ENCODE data around the gene PARD3B.

PARD3B gene

DNA sequence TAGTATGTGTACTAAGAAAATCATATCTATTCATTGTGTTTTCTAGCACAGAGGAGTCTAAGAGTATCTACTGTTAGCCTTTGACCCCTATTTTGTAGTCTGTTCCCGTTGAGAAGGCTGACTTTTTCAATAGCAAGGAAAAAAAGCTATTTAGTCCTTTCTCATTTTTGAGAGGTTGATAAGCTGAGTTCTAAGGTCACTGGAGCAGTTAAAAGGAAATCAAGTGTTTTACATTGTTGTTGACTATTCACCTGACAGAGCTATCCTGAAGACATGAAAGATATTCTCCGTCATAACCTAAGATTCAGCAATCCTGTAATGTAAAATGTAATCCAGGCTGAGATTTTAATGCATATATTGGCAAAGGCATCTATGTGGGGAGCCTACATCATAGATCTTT is 856.7 kb downstream of the PARD3B start:
- Mint-ChIP-seq H3K9me3 (no peaks in the 10 kb centered on the region), H3K4me3 (no peak overlapping the region), H3K27me3 (no peaks in the 10 kb centered on the region), H3K4me1 (no peaks in the 10 kb centered on the region), H3K27ac (no peak overlapping the region)
- ATAC-seq (no peak), DNase-seq (no peak)

DNA sequence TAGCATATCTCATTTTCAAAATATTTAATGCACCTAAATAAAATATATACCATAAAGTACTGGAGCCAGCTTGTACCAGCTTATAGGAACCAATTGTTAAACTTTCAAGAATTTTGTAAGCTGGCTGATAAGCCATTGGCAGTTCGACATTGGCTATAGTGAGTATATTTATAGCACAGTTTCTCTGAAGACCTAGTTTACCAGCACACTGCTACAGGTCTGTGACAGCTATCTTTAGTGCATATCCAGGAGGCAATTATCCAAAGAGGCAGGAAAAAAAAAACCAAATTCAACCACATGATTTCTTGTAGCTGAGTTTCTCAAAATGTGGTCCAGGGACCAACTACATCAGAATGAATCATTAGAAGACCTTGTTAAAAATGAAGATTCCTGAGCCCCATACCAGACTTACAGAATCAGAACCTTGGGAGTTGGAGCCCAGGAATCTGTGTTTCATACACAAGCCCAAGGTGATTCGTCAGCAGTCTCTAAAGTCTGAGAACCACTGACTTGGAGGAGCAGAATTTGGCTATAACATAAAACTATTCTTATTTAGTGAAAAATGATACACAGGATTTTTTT is 858.1 kb downstream of the PARD3B start:
- Mint-ChIP-seq H3K4me3 (no peak overlapping the region), H3K27ac (no peak overlapping the region), H3K4me1 (no peaks in the 10 kb centered on the region), H3K27me3 (no peaks in the 10 kb centered on the region), H3K9me3 (no peaks in the 10 kb centered on the region)
- ATAC-seq = no peak
- no peak for DNase-seq

DNA sequence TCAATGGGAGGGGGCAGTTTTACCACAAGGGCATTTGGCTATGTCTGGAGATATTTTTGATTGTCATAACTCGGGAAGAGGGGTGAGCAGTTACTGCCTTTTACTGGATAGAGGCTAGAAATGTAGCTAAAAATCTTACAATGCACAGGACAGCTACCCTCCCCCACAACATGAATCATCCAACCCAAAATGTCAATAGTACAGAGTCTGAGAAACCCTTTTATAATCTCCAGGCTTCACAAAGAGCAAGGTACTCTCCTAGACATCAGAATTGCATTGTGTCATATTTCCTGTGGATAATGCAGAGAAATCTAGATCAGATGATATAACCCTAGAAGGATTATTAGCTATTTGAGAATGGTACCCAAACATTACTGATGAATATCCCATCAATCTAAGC is 859.9 kb downstream of the PARD3B start:
- Mint-ChIP-seq H3K27ac (no peak overlapping the region), H3K4me3 (no peak overlapping the region), H3K27me3 (no peaks in the 10 kb centered on the region), H3K4me1 (no peaks in the 10 kb centered on the region), H3K9me3 (no peaks in the 10 kb centered on the region)
- no peak for DNase-seq
- peak; percentile 50 for ATAC-seq

DNA sequence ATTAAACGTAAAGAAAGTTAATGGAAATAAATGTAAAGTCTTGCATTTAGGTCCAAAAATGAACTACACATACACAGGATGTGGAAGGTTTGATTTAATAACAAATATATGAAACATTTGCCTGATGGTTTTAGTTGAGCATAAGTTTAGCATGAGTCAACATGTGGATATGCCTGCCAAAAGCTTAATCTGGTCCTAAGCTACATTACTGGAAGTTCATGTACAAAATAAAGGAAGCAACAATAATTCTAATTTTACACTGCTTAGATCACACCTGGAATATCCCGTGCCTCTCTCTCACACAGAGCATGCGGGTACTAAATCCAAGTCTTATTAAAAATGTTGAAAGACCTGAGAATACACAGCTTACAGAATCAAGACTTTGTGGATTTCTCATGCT is 860.5 kb downstream of the PARD3B start:
- Mint-ChIP-seq H3K4me3 (no peak overlapping the region), H3K9me3 (no peaks in the 10 kb centered on the region), H3K4me1 (no peaks in the 10 kb centered on the region), H3K27me3 (no peaks in the 10 kb centered on the region), H3K27ac (no peak overlapping the region)
- ATAC-seq (no peak), DNase-seq (no peak)

DNA sequence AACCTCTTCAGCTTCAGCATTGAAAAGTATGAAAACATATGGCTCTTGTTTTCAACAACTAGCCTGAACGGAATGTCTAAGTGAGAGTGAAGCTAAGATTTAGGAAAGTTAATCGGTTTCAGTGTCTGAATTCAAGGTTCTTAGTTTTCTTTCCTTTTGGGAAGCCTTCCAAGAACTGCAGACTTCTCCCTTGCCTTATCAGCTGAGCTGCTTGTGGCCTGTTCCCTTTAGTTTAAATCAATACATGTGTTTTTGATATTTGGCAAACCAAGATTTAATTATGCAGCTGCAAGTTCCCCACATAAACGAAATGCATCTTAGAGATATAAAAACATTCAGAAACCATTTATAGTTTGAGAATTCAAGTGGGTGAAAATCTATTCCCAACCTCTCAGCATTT is 862.7 kb downstream of the PARD3B start:
- no peak for ATAC-seq

DNA sequence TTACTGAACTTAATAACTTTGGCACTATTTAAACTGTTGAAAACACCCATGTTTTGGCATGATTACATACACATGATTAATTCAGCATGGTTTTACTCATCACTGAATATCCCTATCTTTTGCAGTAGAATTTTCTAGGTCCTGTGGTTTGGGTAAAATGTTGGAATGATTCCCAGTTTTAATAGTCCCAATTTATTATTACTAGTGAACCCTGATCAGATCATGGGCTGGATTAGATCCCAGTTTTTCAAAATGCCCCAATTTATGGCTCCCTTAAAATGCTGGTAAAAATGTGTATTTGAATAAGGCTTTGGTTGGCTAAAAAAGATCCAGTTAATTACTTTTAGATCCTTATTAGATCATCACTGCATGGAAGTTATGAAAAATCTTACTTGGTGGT is 863.4 kb downstream of the PARD3B start:
- Mint-ChIP-seq H3K4me3 (no peak overlapping the region), H3K9me3 (no peaks in the 10 kb centered on the region), H3K4me1 (no peaks in the 10 kb centered on the region), H3K27ac (no peak overlapping the region), H3K27me3 (no peaks in the 10 kb centered on the region)
- DNase-seq (no peak), ATAC-seq (no peak)

More for the DNA sequence above, 862.7 kb downstream of the PARD3B start:
- H3K4me1 Mint-ChIP-seq = no peaks in the 10 kb centered on the region
- H3K4me3 Mint-ChIP-seq = no peak overlapping the region
- no peaks in the 10 kb centered on the region for H3K9me3 Mint-ChIP-seq
- no peaks in the 10 kb centered on the region for H3K27me3 Mint-ChIP-seq
- no peak for DNase-seq
- no peak overlapping the region for H3K27ac Mint-ChIP-seq

DNA sequence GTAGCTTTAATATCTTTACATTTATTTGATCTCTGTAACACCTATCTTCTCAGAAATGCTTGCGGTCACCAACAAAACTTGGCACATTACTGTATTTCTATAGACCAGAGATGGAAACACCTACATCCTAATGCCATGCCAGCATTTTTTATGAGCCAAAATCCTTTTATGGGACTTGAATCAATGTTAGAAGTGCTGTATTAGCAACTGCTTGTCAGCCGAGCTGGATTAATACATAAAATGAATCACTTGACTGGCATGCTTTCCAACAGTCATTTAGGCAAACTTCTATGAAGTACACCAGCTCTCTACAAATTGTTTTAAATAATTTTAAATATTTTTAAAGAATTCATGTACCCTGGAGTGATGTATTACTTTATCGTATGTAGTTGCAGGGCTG is 864.1 kb downstream of the PARD3B start:
- H3K27me3 Mint-ChIP-seq = no peaks in the 10 kb centered on the region
- DNase-seq (no peak), ATAC-seq (no peak)
- no peaks in the 10 kb centered on the region for H3K4me1 Mint-ChIP-seq
- H3K9me3 Mint-ChIP-seq = no peaks in the 10 kb centered on the region
- H3K4me3 Mint-ChIP-seq = no peak overlapping the region
- H3K27ac Mint-ChIP-seq = no peak overlapping the region

DNA sequence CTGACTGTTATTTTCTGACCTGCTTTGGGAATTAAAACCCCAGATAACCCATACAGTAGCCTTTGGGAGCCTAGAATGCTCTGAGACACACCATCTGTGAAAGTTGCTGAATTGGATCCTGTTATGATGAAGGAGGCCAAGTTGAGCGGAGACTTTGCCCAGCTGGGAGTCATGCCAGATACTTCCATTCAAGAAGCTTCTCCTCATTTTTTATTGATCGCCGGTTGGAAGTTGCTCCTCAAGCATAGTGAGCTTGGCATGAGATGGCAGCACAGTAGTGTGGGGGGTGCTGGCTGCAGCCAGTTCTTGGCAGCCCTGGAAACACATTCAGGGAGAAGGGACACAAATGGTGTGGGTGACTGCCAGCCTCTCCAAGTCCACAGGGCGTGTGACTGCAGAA is 866.3 kb downstream of the PARD3B start:
- Mint-ChIP-seq H3K27me3 (no peaks in the 10 kb centered on the region), H3K27ac (no peak overlapping the region), H3K4me3 (no peak overlapping the region), H3K4me1 (no peaks in the 10 kb centered on the region), H3K9me3 (no peaks in the 10 kb centered on the region)
- DNase-seq (no peak), ATAC-seq (no peak)

DNA sequence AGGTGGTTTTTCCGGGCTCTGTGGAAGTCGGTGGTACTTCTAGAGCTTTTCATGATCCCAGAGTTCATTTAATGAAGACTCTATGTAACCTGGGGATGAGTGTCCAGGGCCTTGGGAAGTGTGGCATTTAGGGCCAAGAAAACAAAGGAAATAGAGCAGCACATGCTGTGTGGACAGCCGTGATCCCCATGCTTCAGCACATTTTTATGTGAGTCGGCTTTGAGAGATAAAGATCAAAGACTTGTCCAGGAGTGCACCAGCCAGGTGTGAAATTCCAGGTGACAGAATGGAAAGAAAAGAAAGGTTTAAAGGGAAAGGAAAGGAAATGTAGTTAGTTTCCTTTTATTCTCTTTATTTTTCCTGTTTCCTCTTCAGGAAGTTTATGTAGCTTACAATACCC is 879.1 kb downstream of the PARD3B start:
- Mint-ChIP-seq H3K27ac (no peak overlapping the region), H3K4me3 (no peak overlapping the region), H3K9me3 (peaks cover 12 to 13% of the 10 kb centered on the region in 2 donors), H3K4me1 (no peaks in the 10 kb centered on the region), H3K27me3 (no peaks in the 10 kb centered on the region)
- no peak for ATAC-seq
- no peak for DNase-seq

DNA sequence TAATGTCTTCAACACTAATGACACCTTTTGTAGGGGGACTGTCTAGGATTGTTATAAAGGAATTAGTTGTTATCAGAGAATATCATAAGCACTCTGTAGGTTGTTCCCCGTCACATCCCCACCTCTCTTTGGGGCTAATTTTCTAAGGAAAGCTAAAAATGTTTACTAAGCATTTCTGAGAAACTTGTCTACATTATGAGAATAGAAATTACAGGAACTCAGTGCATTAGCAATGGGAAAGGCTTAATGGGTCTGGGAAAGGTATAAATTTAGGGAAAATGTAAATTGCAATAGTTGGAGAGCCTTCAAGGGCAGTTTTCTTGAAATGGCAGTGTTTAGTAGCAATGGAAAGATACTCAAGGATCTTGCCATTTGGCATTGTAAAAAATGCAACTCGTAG is 879.8 kb downstream of the PARD3B start:
- no peak for DNase-seq
- H3K4me1 Mint-ChIP-seq = no peaks in the 10 kb centered on the region
- no peak overlapping the region for H3K27ac Mint-ChIP-seq
- H3K4me3 Mint-ChIP-seq = no peak overlapping the region
- H3K9me3 Mint-ChIP-seq = peaks cover 12 to 13% of the 10 kb centered on the region in 2 donors
- no peak for ATAC-seq
- H3K27me3 Mint-ChIP-seq = no peaks in the 10 kb centered on the region

DNA sequence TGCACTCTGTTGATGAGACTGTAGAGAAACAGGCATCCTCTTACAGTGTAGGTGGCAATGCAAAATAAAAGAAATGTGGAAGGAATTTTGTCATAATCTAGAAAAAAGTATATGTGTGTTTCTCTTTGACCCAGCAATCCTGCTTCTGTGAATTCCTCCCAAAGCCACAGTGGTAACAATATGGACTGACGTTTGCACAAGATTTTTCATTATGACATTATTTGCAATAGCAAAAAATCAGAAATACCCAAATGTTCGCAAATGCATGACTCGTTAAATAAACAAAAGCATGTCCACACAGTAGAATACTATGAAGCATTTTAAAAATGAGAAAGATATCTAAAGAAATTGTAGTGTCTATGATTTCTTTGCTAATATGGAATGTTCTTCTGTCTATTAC is 881.8 kb downstream of the PARD3B start:
- Mint-ChIP-seq H3K4me3 (no peak overlapping the region), H3K27ac (no peak overlapping the region), H3K9me3 (peaks cover 6 to 10% of the 10 kb centered on the region in 2 donors), H3K27me3 (no peaks in the 10 kb centered on the region), H3K4me1 (no peaks in the 10 kb centered on the region)
- DNase-seq = no peak
- no peak for ATAC-seq

DNA sequence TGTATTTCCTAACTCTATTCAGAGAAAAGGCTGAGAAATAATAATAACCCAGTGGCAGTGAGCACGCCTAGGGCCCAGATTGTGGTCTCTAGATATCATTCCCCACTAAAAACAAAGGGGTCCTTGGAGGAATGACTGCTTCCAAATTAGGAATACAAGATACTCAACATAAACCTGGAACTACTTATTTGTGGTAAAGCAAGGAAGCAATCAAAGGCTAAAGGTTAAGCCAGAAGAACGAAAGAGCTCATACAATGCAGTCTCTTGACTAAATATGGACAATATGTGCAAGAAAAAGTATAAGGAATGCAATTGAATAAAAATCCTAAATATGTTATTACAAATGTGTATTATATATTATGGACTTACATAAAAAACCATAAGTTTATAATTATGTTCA is 883.5 kb downstream of the PARD3B start:
- H3K4me3 Mint-ChIP-seq = no peak overlapping the region
- DNase-seq (no peak), ATAC-seq (no peak)
- no peaks in the 10 kb centered on the region for H3K4me1 Mint-ChIP-seq
- H3K27me3 Mint-ChIP-seq = no peaks in the 10 kb centered on the region
- H3K9me3 Mint-ChIP-seq = peaks cover 5 to 7% of the 10 kb centered on the region in 2 donors
- no peak overlapping the region for H3K27ac Mint-ChIP-seq

DNA sequence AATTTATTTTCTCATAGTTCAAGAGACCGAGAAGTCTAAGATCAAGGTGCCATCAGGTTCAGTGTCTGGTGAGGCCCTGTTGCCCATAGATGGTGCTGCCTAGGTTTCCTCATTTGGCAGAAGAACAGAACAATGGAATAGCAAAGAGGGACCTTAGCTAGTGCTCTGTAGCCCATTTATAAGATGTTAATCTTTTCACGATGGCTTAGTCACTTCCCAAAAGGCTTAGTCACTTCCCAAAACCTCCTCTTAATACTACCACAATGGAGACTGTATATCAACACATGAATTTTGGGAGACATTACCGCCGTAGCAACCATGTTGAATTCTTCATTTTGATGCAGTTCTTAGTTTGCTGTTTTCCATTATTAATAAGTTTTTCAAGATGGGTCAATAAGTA is 890.7 kb downstream of the PARD3B start:
- Mint-ChIP-seq H3K4me1 (no peaks in the 10 kb centered on the region), H3K27ac (no peak overlapping the region), H3K4me3 (no peak overlapping the region), H3K9me3 (no peaks in the 10 kb centered on the region), H3K27me3 (no peaks in the 10 kb centered on the region)
- no peak for DNase-seq
- ATAC-seq = no peak

DNA sequence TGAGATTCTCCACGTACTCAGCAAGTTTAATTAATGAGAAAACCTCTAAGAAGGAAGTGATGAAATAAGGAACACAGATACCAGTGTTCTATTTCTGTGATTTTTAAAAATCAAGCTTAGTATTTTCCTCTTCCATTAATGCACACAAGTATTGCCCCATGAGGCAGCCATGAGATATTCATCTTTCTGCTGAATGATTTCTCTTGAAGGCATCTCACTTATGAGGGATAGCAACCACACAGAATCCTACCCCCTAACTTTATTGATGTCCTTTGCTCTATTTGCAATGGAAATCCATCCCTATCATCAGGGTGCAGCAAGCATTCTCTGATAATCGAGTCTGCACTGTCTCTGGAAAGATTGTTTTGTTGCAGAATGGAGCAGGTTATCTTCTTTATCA is 893.0 kb downstream of the PARD3B start:
- DNase-seq (no peak), ATAC-seq (no peak)
- no peaks in the 10 kb centered on the region for H3K4me1 Mint-ChIP-seq
- H3K9me3 Mint-ChIP-seq = peaks cover 0 to 5% of the 10 kb centered on the region in 2 donors
- no peak overlapping the region for H3K4me3 Mint-ChIP-seq
- H3K27ac Mint-ChIP-seq = no peak overlapping the region
- H3K27me3 Mint-ChIP-seq = no peaks in the 10 kb centered on the region

DNA sequence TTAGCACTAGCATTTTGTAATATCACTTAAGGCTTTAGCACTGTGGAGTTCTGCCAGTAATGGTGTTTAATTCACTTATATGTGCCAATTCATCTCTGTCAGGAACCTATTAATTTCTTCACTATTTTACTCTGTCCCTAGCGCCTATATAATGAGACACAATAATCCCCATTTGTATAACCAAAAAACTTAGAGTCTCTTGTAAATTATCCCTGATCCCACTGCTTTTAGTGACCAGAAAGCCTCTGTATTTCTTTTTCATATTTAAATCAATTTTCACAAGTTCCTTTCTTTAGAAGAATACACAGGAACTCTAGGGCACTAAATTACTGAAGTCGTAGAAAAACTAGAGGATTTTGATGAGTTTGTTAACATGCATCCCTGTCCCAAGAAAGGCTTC is 894.3 kb downstream of the PARD3B start:
- Mint-ChIP-seq H3K9me3 (peaks cover 0 to 5% of the 10 kb centered on the region in 2 donors), H3K4me1 (no peaks in the 10 kb centered on the region), H3K27me3 (no peaks in the 10 kb centered on the region), H3K27ac (no peak overlapping the region), H3K4me3 (no peak overlapping the region)
- DNase-seq (no peak), ATAC-seq (no peak)

DNA sequence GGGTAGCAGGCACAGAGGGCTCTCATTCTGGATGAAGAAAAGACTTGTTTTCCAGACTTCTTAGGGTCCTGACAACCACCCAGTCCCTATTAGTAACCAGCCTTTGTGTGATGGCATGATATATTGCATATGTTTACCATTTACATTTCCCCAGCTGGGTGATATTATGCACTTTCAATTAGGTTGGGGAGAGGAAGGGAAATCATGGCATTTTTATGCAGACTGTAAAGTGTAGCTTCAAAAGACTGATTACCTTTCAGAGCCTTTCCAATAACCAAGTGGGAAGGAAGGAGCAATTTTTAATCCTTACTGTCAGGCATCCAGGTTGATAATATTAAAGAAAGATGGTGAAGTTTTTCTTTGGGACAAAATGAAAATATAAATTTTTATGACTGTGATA is 896.2 kb downstream of the PARD3B start:
- H3K9me3 Mint-ChIP-seq = peaks cover 0 to 5% of the 10 kb centered on the region in 2 donors
- ATAC-seq (no peak), DNase-seq (no peak)
- H3K4me3 Mint-ChIP-seq = no peak overlapping the region
- H3K4me1 Mint-ChIP-seq = no peaks in the 10 kb centered on the region
- no peaks in the 10 kb centered on the region for H3K27me3 Mint-ChIP-seq
- H3K27ac Mint-ChIP-seq = no peak overlapping the region

DNA sequence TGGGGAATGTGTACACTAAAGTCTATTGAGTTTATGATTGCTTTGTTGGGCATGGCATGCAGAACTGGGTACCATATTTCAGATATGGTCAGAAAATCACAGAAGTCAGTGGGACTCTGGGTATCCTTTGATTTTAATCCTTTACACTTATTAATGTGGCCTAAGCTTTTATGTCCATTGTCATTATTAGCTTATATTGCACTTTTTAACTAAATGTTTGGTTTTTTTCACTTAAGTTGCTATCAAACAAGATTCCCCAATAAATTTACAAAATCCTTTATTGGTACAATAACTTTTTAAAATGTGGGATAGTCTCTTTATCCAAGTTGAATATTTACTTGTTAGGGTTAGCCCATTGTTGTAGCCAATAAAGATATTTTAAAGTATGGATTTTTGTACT is 902.9 kb downstream of the PARD3B start:
- DNase-seq (no peak), ATAC-seq (no peak)
- Mint-ChIP-seq H3K4me3 (no peak overlapping the region), H3K9me3 (peaks cover 0 to under 1% of the 10 kb centered on the region in 2 donors), H3K27me3 (no peaks in the 10 kb centered on the region), H3K4me1 (no peaks in the 10 kb centered on the region), H3K27ac (no peak overlapping the region)
